ENCODE measurements around the gene PRDM1.

PRDM1 gene

GRCh38 chr6:106118835-106119431 lies 32.8 kb downstream of the PRDM1 start:
- no peak for DNase-seq

DNA sequence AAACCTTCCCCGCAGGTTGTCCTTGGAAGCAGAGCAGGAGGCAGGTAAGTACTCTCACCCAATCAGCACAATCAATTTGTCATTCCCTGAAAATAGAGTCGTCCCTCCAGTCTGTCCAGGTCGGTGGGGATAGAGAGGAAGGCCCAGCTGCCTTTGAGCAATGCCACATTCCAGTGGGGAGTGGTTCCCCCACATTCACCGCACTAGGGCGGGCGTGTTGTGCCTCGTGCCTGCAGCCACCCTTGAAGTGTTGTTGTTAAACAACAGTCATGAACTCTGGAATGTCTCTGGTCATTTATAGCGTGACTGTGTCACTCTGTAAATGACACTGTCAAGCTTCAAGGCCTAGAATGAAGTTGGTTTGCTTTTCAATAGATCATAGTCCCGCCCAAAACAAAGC lies 33.4 kb downstream of the PRDM1 start:
- DNase-seq: peak; percentile 96

GRCh38 chr6:106120006-106120405 lies 33.9 kb downstream of the PRDM1 start:
- DNase-seq: no peak

DNA sequence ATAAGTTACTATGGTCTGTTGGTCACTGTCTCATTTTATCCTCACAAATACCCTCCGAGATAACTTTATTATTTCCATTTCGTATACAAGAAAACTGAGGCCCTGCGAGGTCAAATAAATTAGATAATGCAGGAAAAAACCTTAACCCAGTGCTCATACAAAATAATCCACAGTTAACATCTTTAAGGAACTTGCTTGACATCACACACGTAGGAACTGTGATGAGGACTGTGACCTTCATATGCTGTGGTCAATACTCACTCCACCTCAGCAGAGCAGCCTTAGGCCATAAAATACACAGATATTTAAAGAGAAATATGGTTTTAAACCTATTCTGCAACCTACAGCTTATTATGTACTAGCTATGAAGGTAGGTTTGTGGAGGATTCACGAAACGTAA lies 34.3 kb downstream of the PRDM1 start:
- no peak for DNase-seq

GRCh38 chr6:106122306-106122918 lies 36.3 kb downstream of the PRDM1 start:
- no peak for DNase-seq

DNA sequence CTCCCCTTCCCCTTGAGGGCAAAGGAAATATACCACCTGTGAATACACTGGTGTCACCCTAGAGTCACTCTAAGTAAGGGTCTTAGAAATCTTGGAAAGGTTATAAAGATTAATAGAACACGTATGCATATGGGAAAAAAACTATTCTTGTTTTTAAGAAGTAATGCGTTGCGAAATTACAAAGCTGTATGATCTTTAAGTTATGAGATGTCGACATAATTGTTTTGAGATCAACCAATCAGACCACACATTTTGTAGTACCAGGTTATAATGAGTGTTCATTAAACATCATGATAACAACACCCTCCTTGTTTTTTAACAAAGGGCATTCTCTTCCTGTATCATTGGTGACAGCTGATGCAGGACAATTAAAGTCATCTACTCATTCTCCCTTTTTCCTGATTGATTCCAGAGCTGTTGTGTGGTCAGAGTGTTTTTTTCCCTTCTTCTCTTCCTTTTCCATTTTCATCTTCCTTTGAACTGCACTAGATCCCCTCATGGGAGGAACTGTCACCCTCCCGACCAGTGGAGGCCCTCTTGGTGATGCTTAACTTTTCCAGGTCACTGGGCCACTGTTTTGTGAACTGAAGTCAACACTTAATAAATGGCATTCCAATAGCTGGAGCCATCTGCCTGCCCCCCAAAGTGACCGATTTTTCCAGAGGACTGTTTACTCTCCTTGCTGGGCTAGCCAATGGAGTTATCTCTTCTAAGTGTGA lies 37.0 kb downstream of the PRDM1 start:
- DNase-seq: no peak

GRCh38 chr6:106124015-106124414 lies 37.9 kb downstream of the PRDM1 start:
- no peak for DNase-seq

GRCh38 chr6:106124437-106125430 lies 38.6 kb downstream of the PRDM1 start:
- DNase-seq: no peak

GRCh38 chr6:106125925-106126435 lies 39.8 kb downstream of the PRDM1 start:
- no peak for DNase-seq

GRCh38 chr6:106126482-106126881 lies 40.3 kb downstream of the PRDM1 start:
- no peak for DNase-seq

GRCh38 chr6:106128981-106129781 lies 43.0 kb downstream of the PRDM1 start:
- DNase-seq: no peak

- peak; percentile 68 for DNase-seq
Observed at GRCh38 chr6:106132153-106132698, 46.1 kb downstream of the PRDM1 start.

DNA sequence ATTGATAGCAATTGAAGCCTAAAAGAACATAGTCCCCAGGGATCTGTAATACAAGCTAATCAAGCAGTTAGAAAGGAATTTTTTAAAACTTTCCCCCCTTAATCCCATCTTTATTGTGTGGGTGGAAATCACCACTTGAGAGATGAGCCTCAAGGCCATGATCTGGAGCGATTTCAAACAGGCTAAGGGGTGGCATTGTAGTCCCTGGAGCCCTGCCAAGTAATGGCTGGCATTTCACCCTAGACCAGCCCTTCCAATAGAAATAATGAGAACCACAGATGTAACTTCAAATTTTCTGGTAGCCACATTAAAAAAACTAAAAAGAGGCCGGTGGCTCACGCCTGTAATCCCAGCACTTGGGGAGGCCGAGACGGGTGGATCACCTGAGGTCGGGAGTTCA lies 46.9 kb downstream of the PRDM1 start:
- no peak for DNase-seq

GRCh38 chr6:106134087-106134770 lies 48.1 kb downstream of the PRDM1 start:
- DNase-seq: no peak

DNA sequence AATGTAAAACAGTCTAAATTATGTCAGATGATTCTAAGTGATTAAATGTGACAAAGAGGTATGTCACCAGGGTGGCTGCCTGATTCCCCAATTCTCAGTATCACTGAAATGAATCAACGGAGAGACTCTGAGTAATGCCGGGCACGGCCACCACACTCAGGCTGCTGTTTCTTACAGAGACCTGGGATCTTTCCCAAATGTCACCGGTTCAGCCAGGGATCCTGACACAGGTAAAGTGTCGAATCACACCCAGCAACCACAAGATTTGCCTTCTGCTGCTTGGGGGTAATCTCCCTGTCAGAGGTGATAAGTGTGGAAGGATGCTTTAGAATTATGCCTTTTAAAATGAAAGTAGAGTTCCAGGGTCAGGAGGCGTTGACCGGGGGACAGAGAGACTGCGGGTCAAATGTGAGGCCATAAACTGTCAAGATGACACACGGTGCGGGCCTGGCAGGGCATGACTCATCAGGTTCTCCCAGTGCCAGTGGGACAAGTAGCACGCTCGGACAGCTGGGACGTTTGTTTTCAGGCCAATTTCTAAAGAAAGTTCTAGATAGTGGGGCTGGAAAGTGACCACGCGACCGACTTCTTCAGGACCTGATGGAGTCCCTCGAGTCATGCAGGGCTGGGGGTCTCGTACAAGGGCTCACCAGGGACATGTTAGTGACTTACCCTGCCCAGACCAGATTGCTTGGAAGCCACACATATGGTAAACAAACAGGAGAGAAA lies 48.9 kb downstream of the PRDM1 start:
- DNase-seq: peak; percentile 85

DNA sequence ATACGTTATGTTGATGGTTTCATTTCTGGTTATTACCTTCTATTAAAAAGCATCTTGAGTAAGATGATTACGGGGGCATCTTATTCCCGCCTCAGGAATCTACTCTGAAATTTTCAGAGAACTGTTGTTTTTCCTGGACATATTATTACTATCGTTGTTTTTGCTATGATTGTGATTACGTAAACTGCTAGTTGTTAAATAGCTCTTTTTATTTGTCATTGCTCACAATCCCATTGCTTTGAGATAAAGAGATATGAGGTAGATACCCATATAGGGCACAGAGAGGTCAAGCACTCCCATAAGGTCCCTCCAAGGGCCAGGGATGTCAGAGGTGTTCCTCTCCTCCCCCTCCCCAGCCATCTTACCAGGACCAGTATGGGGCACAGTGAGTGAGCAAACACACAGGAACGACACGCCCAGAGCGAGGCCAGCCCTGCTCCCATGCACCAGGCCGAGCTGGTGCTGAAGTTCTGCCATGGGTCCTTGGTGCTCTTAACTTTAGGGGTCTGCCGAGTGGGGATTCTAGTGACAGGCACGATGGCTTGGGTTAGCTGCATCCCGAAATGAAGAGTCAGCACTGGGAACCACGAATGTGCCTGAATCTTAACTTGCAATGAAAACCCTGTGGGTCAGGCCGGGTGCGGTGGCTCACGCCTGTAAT lies 49.9 kb downstream of the PRDM1 start:
- DNase-seq: no peak

DNA sequence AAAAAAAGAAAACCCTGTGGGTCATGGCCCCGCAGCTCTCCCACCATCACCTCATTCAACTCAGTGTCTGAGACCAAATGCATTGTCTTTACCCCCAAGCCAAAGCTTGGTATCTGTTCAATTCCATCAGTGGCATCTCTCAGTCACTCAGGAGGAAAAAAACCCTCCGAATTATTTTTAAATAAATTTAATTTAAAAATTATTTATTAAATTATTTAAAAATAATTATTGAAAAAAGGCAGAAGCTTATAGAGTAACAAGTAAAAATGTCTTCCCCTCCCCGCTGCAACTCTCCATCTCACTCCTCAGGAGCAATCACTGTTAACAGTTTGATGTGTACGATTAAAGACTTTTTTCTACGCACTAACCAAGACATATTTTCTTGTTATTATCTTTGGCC lies 50.7 kb downstream of the PRDM1 start:
- no peak for DNase-seq

- no peak for DNase-seq
Observed at GRCh38 chr6:106138151-106138550, 52.0 kb downstream of the PRDM1 start.

GRCh38 chr6:106141441-106142237 lies 55.5 kb downstream of the PRDM1 start:
- no peak for DNase-seq

All from islet precursor cell (in vitro differentiated cells).